GM12878 (cell line): Measurements from ENCODE around the gene CENPX. TPM values are rescaled to one million over a fixed set of nuclear protein-coding genes. Genes with fewer than 3 reads are reported as not detected.
A peak's percentile ranks its signal among the peaks of the same experiment; 100 is the strongest.

Experiments used
- ATAC-seq: fragments of 200-7000 bp; cut with Tn5 transposase; 3 replicates; pipeline ENCODE4 v1.9.1; 2020; ENCODE audit warnings: mild to moderate bottlenecking, moderate library complexity
- BruUV-seq: library from RNA; stranded (reverse); fragments of 400-500 nt; replicated peaks from 2 replicates; lab custom pipeline; 2021; lab: Mats Ljungman, UMichigan
- CTCF ChIA-PET: fragments of 300-600 bp; sonication (Branson Sonifier 250); formaldehyde crosslinking; extraction: SDS; loops from one replicate; lab custom pipeline; 2021; ENCODE audit warnings: inconsistent platforms; lab: Yijun Ruan, JAX
- POLR2A ChIA-PET: fragments of 350-600 bp; formaldehyde crosslinking; extraction: SDS; loops from one replicate; lab custom pipeline; 2021; ENCODE audit warnings: inconsistent platforms; lab: Charles Lee
- RAD21 ChIA-PET: fragments of 300-600 bp; sonication (Branson Sonifier 250); formaldehyde crosslinking; loops from one replicate; lab custom pipeline; 2023; ENCODE audit warnings: antibody characterized with exemption; ENCODE audit not compliant: unreplicated experiment; lab: Charles Lee
- SMC1A ChIA-PET: fragments of 300-600 bp; sonication (Branson Sonifier 250); formaldehyde crosslinking; loops from one replicate; lab custom pipeline; 2023; ENCODE audit not compliant: unreplicated experiment, uncharacterized antibody; lab: Charles Lee
- DNase-seq: peaks from one replicate; pipeline ENCODE4 v3.0.0-alpha.2; 2011; ENCODE audit warnings: low read depth, low spot score
- FAIRE-seq: peaks from 3 replicates; lab custom pipeline; 2011; peaks lifted over from hg19 to GRCh38; lab: Jason Lieb, UNC
- H2AFZ ChIP-seq: 2 replicates; pipeline ENCODE4 v1.6.0; 2011; ENCODE audit warnings: low read depth, low read length, control low read depth; ENCODE audit not compliant: control insufficient read depth
- H3K27ac ChIP-seq: 2 replicates; pipeline ENCODE4 v1.5.1; 2011; ENCODE audit warnings: control low read depth; ENCODE audit not compliant: control insufficient read depth, insufficient read depth
- H3K27me3 ChIP-seq, 2 experiments: replicated peaks in 1 of 2; 2 replicates each; pipeline versions ENCODE4 v1.6.0 to v1.6.1; 2011; ENCODE audit warnings: low read length in 1 of 2; ENCODE audit not compliant: control insufficient read depth in 2 of 2, insufficient read depth in 2 of 2
- H3K36me3 ChIP-seq, 2 experiments: 2 replicates each; pipeline ENCODE4 v1.5.1; 2011; ENCODE audit warnings: low read length in 1 of 2; ENCODE audit not compliant: control insufficient read depth in 2 of 2, insufficient read depth in 2 of 2
- H3K4me1 ChIP-seq: 2 replicates; pipeline ENCODE4 v1.6.1; 2011; ENCODE audit warnings: mild to moderate bottlenecking, low read length, moderate library complexity, mixed read lengths; ENCODE audit not compliant: control insufficient read depth, insufficient read depth
- H3K4me2 ChIP-seq: 2 replicates; pipeline ENCODE4 v1.6.0; 2011; ENCODE audit warnings: control low read depth; ENCODE audit not compliant: control insufficient read depth, insufficient read depth
- H3K4me3 ChIP-seq: fragments of 200-600 bp; sonication (generic); 2 replicates; pipeline ENCODE4 v1.5.1; 2016
- H3K79me2 ChIP-seq: 2 replicates; pipeline ENCODE4 v1.6.0; 2011; ENCODE audit warnings: low read length; ENCODE audit not compliant: control insufficient read depth, insufficient read depth
- H3K9ac ChIP-seq: 2 replicates; pipeline ENCODE4 v1.8.0; 2011; ENCODE audit warnings: low read length, control low read depth, mixed read lengths; ENCODE audit not compliant: control insufficient read depth, insufficient read depth
- H3K9me3 ChIP-seq: replicated peaks from 3 replicates; pipeline ENCODE4 v1.5.1; 2011; ENCODE audit warnings: mild to moderate bottlenecking, low read length; ENCODE audit not compliant: control insufficient read depth, insufficient read depth
- H4K20me1 ChIP-seq: 2 replicates; pipeline ENCODE4 v1.6.0; 2011; ENCODE audit not compliant: control insufficient read depth, insufficient read depth
- IRF4 ChIP-seq: IDR thresholded peaks from 2 replicates; pipeline ENCODE4 v1.6.1; 2011; ENCODE audit warnings: low read depth, low read length
- MEF2A ChIP-seq: IDR thresholded peaks from 2 replicates; pipeline ENCODE4 v1.6.1; 2011; ENCODE audit warnings: low read depth, mild to moderate bottlenecking, low read length, moderate library complexity; ENCODE audit not compliant: insufficient read depth
- NBN ChIP-seq: fragments of 450-650 bp; IDR thresholded peaks from 2 replicates; pipeline ENCODE4 v1.6.1; 2016
- POLR2A ChIP-seq: IDR thresholded peaks from 2 replicates; pipeline ENCODE4 v1.6.1; 2011; ENCODE audit warnings: low read depth, mild to moderate bottlenecking, low read length
- SMAD5 ChIP-seq: IDR thresholded peaks from 2 replicates; pipeline ENCODE4 v1.6.1; 2016; ENCODE audit warnings: antibody characterized with exemption, low read depth
- ZNF274 ChIP-seq: IDR thresholded peaks from one replicate; pipeline ENCODE4 v1.8.0; 2011; ENCODE audit not compliant: insufficient read length, insufficient read depth
- WGBS: methylation state at CpG from one replicate; pipeline ENCODE4 v1.1.6; 2016; ENCODE audit warnings: low lambda C conversion rate; ENCODE audit not compliant: insufficient replicate concordance, insufficient coverage; ENCODE audit errors: missing lambda C conversion rate; 5-methylcytosine and 5-hydroxymethylcytosine counted together
- in situ Hi-C: fragments of 300-500 bp; cut with MboI; formaldehyde crosslinking; loops from 9 replicates; pipeline ENCODE4 v1.14.3; 2018; ENCODE audit warnings: mixed read lengths
- intact Hi-C: fragments of 100-400 bp; cut with micrococcal nuclease; formaldehyde crosslinking; loops from one replicate; pipeline ENCODE4 v1.14.2; 2022; ENCODE audit not compliant: unreplicated experiment
- polyA plus RNA-seq, 11 experiments: library from polyadenylated mRNA; depleted of rRNA in 4 of 11; unstranded in 6 of 11; stranded (reverse) in 5 of 11; fragments of >200 nt; fragmentation: Nextera tagmentation in 4 of 11; fragmentation: Illumina TruSeq in 1 of 11; extraction: Ambion mirVana in 4 of 11; extraction: Trizol in 1 of 11; gene quantifications; 1 replicate in 1 of 11; 2 replicates in 10 of 11; pipeline versions ENCODE4 v1.2.1 to v1.2.3, GENCODE V29; 2011 to 2016; ENCODE audit warnings: inconsistent platforms in 2 of 11, missing spikeins in 2 of 11, low read depth in 1 of 11
- total RNA-seq, 4 experiments: library from RNA; depleted of rRNA in 3 of 4; stranded (reverse); fragments of >200 nt in 3 of 4; fragmentation: Illumina TruSeq in 1 of 4; extraction: Trizol in 1 of 4; gene quantifications; 2 replicates each; pipeline versions ENCODE4 v1.2.1 to v1.2.3, GENCODE V29; 2013 to 2021

CENPX gene
- total and polyA plus RNA-seq, 10 of the 15 experiments (the other 5 are each of a cell fraction or from before 2014, with no cell fraction given) = 11.7 to 182 (median 71.9) TPM

GRCh38 chr17:82055965-82056728, 33.5 kb upstream of the CENPX start:
- DNase-seq (no peak), FAIRE-seq (no peak), ATAC-seq (no peak)
- CTCF ChIA-PET = no interaction called here
- RAD21 ChIA-PET = no interaction called here
- no peaks in the 10 kb centered on the region for H4K20me1 ChIP-seq
- no peak overlapping the region for H3K4me3 ChIP-seq
- no peak overlapping the region for H3K27ac ChIP-seq
- H3K4me2 ChIP-seq = no peak overlapping the region
- no peak overlapping the region for H3K9ac ChIP-seq
- no peaks in the 10 kb centered on the region for H3K27me3 ChIP-seq
- no TSS peak for BruUV-seq
- TF ChIP-seq IRF4 (no peak), ZNF274 (no peak), SMAD5 (0 out of 2 replicates have a peak, but pooled peaks have one; percentile 9), MEF2A (no peak)
- intact Hi-C loops (no loop called here), in situ Hi-C loops (no loop called here)
- peaks cover under 1 to 33% of the 10 kb centered on the region in 2 experiments for H3K36me3 ChIP-seq
- H2AFZ ChIP-seq = no peak overlapping the region
- H3K79me2 ChIP-seq = peaks cover 14% of the 10 kb centered on the region
- SMC1A ChIA-PET = no interaction called here
- peaks cover 4% of the 10 kb centered on the region for H3K4me1 ChIP-seq
- no peaks in the 10 kb centered on the region for H3K9me3 ChIP-seq
- POLR2A ChIA-PET = interaction anchor here (0.6 to 2.4 kb wide), 2 partner anchors 10 to 19 kb away, joined by 3 to 6 read pairs; partner anchors contain the start of gene DCXR
- 89% methylated on average over 26 of the region's 28 CpGs for WGBS

DNA sequence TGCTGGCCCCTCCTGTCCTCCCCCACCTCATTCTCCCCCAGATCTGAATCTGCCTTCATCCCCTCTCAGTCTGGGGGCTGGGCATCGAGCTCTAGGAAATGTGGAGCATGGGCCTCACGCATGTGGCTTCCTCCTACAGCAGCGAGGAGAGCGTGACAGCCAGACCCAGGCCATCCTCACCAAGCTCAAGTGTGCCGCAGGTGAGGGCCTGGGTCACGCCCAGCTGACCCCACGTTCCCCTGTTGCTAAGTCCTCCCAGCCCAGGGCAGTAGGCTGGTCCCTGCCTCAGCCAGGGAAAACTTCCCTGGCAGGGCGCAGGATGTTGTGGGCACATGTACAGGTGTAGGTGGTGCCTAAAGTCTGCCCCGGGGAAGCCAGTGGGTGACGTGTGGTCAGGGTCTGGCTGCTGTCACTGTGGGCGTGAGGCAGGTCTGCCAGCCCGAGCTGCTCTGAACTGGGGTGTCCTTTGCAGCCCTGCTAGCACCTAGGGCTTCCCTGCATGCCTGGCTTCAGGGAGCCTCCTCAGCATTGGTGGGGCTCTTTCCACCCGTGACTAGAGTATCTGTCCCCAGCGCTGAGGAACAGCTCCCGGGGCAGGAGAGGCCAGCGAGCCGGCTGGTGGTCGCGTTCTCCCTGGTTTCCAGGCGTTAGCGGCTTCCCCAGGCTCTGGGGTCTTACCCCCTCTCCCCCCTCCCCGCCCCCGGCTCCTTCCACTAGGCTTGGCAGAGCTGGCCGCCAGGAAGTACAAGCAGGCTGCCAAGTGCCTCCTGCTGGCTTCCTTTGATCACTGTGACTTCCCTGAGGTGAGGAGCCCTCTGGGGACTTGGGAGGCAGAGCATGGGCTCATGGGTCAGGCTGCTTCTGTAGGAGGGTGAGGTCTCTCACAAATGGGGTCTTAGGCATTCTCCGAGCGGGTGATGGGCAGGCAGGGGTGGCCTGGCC, 32.6 kb upstream of the CENPX start:
- Histone ChIP-seq H3K4me2 (no peak overlapping the region), H3K79me2 (peaks cover 14% of the 10 kb centered on the region), H3K4me1 (peaks cover 4% of the 10 kb centered on the region), H3K27me3 (no peaks in the 10 kb centered on the region), H3K9ac (no peak overlapping the region), H3K36me3 (peaks cover 0 to 27% of the 10 kb centered on the region in 2 experiments), H2AFZ (no peak overlapping the region), H3K9me3 (no peaks in the 10 kb centered on the region), H4K20me1 (no peaks in the 10 kb centered on the region), H3K27ac (no peak overlapping the region), H3K4me3 (no peak overlapping the region)
- WGBS = 69% methylated on average over 23 of the region's 26 CpGs
- BruUV-seq = no TSS peak
- ChIA-PET SMC1A (no interaction called here), CTCF (no interaction called here), POLR2A (interaction anchor here (0.6 to 2.4 kb wide), 2 partner anchors 11 to 18 kb away, joined by 3 to 6 read pairs; partner anchors contain the start of gene DCXR), RAD21 (no interaction called here)
- no peak for DNase-seq
- intact Hi-C loops (no loop called here), in situ Hi-C loops (no loop called here)
- no peak for FAIRE-seq
- no peak for ATAC-seq
- TF ChIP-seq NBN (no peak), POLR2A (peak; percentile 59)
